ENCODE results near the gene ALG12. TPM values are rescaled to one million over a fixed set of nuclear protein-coding genes. Genes with fewer than 3 reads are reported as not detected.

ALG12 gene
- total and polyA plus RNA-seq, 5 donors from 2014 or later, result 12.6 to 18.1 (median 15.5) TPM

DNA sequence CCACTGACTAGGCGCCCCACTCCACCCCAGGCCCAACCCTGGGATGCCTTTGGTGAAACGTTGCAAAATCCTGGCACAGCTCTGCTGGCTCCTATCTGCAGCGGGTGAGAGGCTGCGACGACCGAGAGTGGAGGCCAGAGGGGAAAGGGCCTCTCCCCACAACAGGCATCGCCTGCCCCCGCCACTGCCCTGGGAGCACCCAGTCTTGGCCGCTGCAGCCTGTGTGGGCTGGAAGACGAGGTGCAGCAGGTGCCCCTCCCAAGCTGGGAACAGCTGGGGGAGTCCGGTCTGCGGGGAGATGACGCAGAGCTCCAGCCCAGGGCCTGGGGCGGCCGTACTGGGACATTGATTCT, 38.2 kb upstream of the ALG12 start:
- no peaks in the 10 kb centered on the region for H3K27me3 ChIP-seq (ENCODE audit: control insufficient read depth, insufficient read depth, low read length)
- H3K4me1 ChIP-seq (ENCODE audit: control insufficient read depth, insufficient read depth, low read length, poor library complexity, severe bottlenecking), result peaks cover 9% of the 10 kb centered on the region
- ATAC-seq (ENCODE audit: low read depth in 2 of 2), result no peak
- H3K27ac Mint-ChIP-seq, result no peak overlapping the region
- no peaks in the 10 kb centered on the region for H3K36me3 Mint-ChIP-seq
- no peaks in the 10 kb centered on the region for H3K9me3 ChIP-seq (ENCODE audit: control insufficient read depth in 2 of 2, low read length in 2 of 2)
- H3K4me3 Mint-ChIP-seq, result no peak overlapping the region
- no peak overlapping the region for H3K4me3 ChIP-seq (ENCODE audit: low read depth, low read length)
- H3K9me3 Mint-ChIP-seq, result no peaks in the 10 kb centered on the region
- H3K36me3 ChIP-seq (ENCODE audit: control insufficient read depth, insufficient read depth, low read length), result no peaks in the 10 kb centered on the region
- no peak overlapping the region for H3K27ac ChIP-seq (ENCODE audit: insufficient read depth, low read length, poor library complexity, severe bottlenecking)
- no peak for DNase-seq
- H3K4me1 Mint-ChIP-seq, result peaks cover 0 to 9% (median 0%) of the 10 kb centered on the region in 4 donors
- peaks cover 5% of the 10 kb centered on the region for H3K27me3 Mint-ChIP-seq

DNA sequence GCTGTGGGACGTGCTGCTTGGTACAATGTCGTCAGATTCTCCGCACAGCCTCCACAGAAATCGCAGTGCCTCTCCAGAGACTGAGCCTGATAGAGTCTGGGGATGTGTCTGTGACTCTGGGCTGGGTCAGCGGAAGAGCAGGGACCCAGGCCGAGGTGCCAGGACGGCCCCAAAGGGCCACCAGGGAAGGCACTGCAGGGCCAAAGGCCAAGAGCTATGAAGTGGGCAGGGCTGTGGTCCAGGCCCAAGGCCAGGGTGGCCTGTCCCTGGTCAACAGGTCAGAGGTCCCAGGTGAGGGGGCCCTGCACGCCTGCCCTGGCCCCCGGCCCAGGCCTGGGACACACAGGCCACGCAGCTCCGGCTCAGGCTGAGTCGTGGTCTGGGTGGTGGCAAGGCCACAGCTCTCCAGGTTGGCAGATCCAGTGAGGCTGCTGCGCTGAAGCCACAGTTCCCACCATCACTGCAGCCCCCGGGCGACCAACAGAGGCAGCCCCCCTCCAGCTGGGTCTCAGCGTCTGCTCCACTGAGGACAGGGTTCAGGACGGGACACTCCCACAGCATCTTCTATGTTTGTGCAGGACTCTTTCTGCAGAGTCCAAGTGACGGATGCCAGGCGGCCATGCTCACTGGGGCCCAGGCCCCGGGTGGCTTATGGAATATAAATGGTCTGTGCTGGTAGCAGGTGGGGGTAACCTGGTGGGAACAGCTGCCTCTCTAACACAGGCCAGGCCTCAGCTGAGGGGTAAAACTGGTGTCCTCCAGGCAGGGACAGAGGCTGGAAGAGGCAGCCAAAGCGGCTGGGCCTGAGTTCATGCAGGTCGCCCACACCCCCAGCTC, 37.6 kb upstream of the ALG12 start:
- no peak for DNase-seq
- H3K4me3 ChIP-seq (ENCODE audit: low read depth, low read length), result no peak overlapping the region
- Mint-ChIP-seq H3K9me3 (no peaks in the 10 kb centered on the region), H3K27me3 (peaks cover 5% of the 10 kb centered on the region), H3K4me1 (peaks cover 0 to 9% (median 0%) of the 10 kb centered on the region in 4 donors), H3K27ac (no peak overlapping the region), H3K36me3 (no peaks in the 10 kb centered on the region), H3K4me3 (no peak overlapping the region)
- H3K27ac ChIP-seq (ENCODE audit: insufficient read depth, low read length, poor library complexity, severe bottlenecking), result no peak overlapping the region
- ATAC-seq (ENCODE audit: low read depth in 2 of 2), result no peak
- H3K9me3 ChIP-seq (ENCODE audit: control insufficient read depth in 2 of 2, low read length in 2 of 2), result no peaks in the 10 kb centered on the region
- no peaks in the 10 kb centered on the region for H3K27me3 ChIP-seq (ENCODE audit: control insufficient read depth, insufficient read depth, low read length)
- H3K36me3 ChIP-seq (ENCODE audit: control insufficient read depth, insufficient read depth, low read length), result no peaks in the 10 kb centered on the region
- H3K4me1 ChIP-seq (ENCODE audit: control insufficient read depth, insufficient read depth, low read length, poor library complexity, severe bottlenecking), result peaks cover 9% of the 10 kb centered on the region

DNA sequence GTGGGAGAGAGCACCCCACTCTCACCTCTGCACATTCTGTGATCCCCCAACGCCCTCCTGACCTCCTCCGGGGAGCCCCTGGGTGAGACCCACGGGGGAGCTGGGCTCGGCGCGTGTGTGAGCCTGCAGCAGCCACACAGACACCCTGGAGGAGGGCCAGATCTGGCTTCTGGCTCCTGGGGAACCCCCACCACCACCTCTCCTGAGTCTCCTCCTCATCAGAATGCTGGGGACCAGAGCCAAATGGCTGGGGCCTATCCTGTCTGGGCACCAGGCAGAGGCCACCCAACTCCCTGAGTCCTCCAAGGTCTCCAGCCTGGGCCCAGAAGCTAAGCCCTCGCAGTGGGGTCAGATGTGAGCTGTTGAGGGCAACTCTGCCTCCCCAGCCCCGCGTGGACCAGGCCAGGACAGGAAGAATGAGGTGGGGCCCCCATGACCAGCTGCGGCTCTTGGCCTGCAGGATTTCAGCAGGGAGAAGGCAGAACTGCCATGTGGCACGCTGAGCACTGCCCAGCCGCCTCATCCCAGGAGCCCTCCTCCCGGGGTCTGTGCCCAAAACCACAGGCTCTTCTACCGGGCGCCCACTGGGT, 36.8 kb upstream of the ALG12 start:
- no peaks in the 10 kb centered on the region for H3K27me3 ChIP-seq (ENCODE audit: control insufficient read depth, insufficient read depth, low read length)
- no peak overlapping the region for H3K27ac Mint-ChIP-seq
- ATAC-seq (ENCODE audit: low read depth in 2 of 2), result no peak
- H3K9me3 ChIP-seq (ENCODE audit: control insufficient read depth in 2 of 2, low read length in 2 of 2), result no peaks in the 10 kb centered on the region
- DNase-seq, result no peak
- H3K27ac ChIP-seq (ENCODE audit: insufficient read depth, low read length, poor library complexity, severe bottlenecking), result no peak overlapping the region
- H3K9me3 Mint-ChIP-seq, result no peaks in the 10 kb centered on the region
- H3K4me3 ChIP-seq (ENCODE audit: low read depth, low read length), result no peak overlapping the region
- H3K36me3 Mint-ChIP-seq, result no peaks in the 10 kb centered on the region
- peaks cover 8% of the 10 kb centered on the region for H3K4me1 ChIP-seq (ENCODE audit: control insufficient read depth, insufficient read depth, low read length, poor library complexity, severe bottlenecking)
- no peaks in the 10 kb centered on the region for H3K36me3 ChIP-seq (ENCODE audit: control insufficient read depth, insufficient read depth, low read length)
- H3K27me3 Mint-ChIP-seq, result peaks cover 5% of the 10 kb centered on the region
- H3K4me3 Mint-ChIP-seq, result no peak overlapping the region
- peaks cover 0 to 9% (median 0%) of the 10 kb centered on the region in 4 donors for H3K4me1 Mint-ChIP-seq

DNA sequence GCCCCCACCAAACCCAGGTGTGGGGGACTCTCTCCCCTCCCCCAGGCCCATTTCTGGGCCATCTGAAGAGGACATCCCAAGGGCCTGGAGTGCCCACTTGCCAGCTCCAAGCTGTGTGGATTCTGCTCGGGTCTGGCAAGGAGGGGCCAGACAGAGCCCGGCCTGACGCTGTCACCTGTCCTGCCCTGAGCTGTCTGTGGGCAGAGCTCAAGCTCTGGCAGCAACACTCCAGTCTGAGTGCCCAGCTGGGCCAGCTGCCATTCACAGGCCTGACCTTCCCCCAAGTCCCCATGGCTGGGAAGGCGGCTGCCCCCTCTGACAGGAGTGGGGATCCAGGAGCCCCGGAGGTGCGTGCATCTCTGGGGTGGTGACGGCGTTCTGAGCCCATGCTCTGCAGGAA, 36.1 kb upstream of the ALG12 start:
- Histone ChIP-seq H3K27me3 (ENCODE audit: control insufficient read depth, insufficient read depth, low read length) (no peaks in the 10 kb centered on the region), H3K9me3 (ENCODE audit: control insufficient read depth in 2 of 2, low read length in 2 of 2) (no peaks in the 10 kb centered on the region), H3K27ac (ENCODE audit: insufficient read depth, low read length, poor library complexity, severe bottlenecking) (no peak overlapping the region), H3K4me1 (ENCODE audit: control insufficient read depth, insufficient read depth, low read length, poor library complexity, severe bottlenecking) (peaks cover 1% of the 10 kb centered on the region), H3K36me3 (ENCODE audit: control insufficient read depth, insufficient read depth, low read length) (no peaks in the 10 kb centered on the region), H3K4me3 (ENCODE audit: low read depth, low read length) (no peak overlapping the region)
- Mint-ChIP-seq H3K36me3 (no peaks in the 10 kb centered on the region), H3K4me1 (peaks cover 0 to 6% (median 0%) of the 10 kb centered on the region in 4 donors), H3K27ac (no peak overlapping the region), H3K4me3 (no peak overlapping the region), H3K9me3 (no peaks in the 10 kb centered on the region), H3K27me3 (peaks cover 5% of the 10 kb centered on the region)
- DNase-seq (no peak), ATAC-seq (ENCODE audit: low read depth in 2 of 2) (no peak)

DNA sequence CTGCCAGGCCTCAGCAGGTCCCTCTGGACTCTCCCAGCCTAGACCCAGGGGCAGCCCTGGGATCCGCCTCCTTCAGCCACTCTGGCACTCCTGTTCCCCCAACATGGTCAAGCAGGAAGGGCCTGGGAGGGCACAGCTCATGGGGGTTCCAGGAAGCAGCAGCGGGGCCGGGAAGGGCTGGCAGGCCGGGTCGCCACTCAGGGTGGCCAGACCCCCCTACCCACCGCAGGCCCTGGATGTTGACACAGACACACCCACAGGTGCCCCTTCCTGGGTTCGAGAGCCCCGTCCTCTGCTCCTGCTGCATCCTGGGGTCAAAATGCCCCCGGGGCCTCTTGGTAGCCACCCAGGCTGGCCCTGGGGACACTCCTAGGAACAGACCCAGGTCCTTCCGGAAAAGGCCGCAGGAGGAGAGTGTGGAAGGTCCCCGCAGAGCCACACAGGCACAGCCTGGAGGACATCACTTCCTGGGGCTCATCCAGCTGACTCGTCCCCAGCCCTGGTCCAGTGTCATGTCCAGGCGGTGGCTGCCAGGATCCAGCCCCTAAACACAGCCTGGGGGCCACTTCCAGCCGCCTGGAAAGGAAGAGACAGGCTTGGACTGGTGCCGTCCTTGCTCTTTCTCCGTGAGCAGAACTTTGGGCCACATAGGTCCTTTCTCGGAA, 35.6 kb upstream of the ALG12 start:
- no peak overlapping the region for H3K27ac Mint-ChIP-seq
- Histone ChIP-seq H3K9me3 (ENCODE audit: control insufficient read depth in 2 of 2, low read length in 2 of 2) (no peaks in the 10 kb centered on the region), H3K4me1 (ENCODE audit: control insufficient read depth, insufficient read depth, low read length, poor library complexity, severe bottlenecking) (no peaks in the 10 kb centered on the region), H3K27me3 (ENCODE audit: control insufficient read depth, insufficient read depth, low read length) (no peaks in the 10 kb centered on the region), H3K27ac (ENCODE audit: insufficient read depth, low read length, poor library complexity, severe bottlenecking) (no peak overlapping the region), H3K36me3 (ENCODE audit: control insufficient read depth, insufficient read depth, low read length) (no peaks in the 10 kb centered on the region), H3K4me3 (ENCODE audit: low read depth, low read length) (no peak overlapping the region)
- DNase-seq (no peak), ATAC-seq (ENCODE audit: low read depth in 2 of 2) (no peak)
- H3K4me1 Mint-ChIP-seq, result peaks cover 0 to 1% (median 0%) of the 10 kb centered on the region in 4 donors
- H3K4me3 Mint-ChIP-seq, result no peak overlapping the region
- H3K9me3 Mint-ChIP-seq, result no peaks in the 10 kb centered on the region
- H3K27me3 Mint-ChIP-seq, result peaks cover 2% of the 10 kb centered on the region
- no peaks in the 10 kb centered on the region for H3K36me3 Mint-ChIP-seq

DNA sequence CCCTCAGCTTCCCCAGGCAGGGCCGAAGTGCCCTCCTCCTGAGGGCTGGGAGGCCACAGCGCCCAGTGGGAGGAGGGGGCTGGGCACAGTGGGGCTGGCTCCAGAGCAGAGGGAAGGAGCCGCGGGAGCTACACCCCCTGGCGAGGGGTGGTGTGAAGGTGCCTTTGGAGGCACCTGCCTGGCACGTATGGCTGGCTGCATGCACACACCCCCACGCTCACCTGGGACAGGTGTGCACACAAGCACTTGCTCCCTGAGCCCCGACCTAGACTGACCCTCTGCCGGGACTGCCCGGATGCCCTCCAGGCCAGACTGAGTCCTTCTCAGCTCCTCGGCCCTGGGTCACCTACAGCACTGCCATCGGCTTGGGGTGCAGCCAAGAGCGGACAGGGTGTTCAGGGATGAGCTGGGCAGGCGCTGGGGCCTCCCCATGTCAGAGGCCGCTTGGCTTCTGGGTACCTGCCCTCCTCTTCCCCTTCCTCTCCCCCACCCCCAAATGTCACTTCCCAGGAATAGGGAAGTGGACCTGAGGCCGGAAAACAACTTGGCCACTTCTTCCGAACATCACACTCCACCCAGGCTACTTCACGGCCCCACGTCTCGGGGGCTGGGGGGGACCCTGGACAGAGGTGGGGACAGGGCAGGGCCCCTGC, 34.9 kb upstream of the ALG12 start:
- Histone ChIP-seq H3K36me3 (ENCODE audit: control insufficient read depth, insufficient read depth, low read length) (no peaks in the 10 kb centered on the region), H3K4me1 (ENCODE audit: control insufficient read depth, insufficient read depth, low read length, poor library complexity, severe bottlenecking) (no peaks in the 10 kb centered on the region), H3K4me3 (ENCODE audit: low read depth, low read length) (no peak overlapping the region), H3K27ac (ENCODE audit: insufficient read depth, low read length, poor library complexity, severe bottlenecking) (no peak overlapping the region), H3K9me3 (ENCODE audit: control insufficient read depth in 2 of 2, low read length in 2 of 2) (no peaks in the 10 kb centered on the region), H3K27me3 (ENCODE audit: control insufficient read depth, insufficient read depth, low read length) (no peaks in the 10 kb centered on the region)
- H3K4me3 Mint-ChIP-seq, result no peak overlapping the region
- no peak overlapping the region for H3K27ac Mint-ChIP-seq
- DNase-seq, result no peak
- ATAC-seq (ENCODE audit: low read depth in 2 of 2), result no peak
- no peaks in the 10 kb centered on the region for H3K36me3 Mint-ChIP-seq
- H3K9me3 Mint-ChIP-seq, result no peaks in the 10 kb centered on the region
- H3K27me3 Mint-ChIP-seq, result no peaks in the 10 kb centered on the region
- H3K4me1 Mint-ChIP-seq, result no peaks in the 10 kb centered on the region

DNA sequence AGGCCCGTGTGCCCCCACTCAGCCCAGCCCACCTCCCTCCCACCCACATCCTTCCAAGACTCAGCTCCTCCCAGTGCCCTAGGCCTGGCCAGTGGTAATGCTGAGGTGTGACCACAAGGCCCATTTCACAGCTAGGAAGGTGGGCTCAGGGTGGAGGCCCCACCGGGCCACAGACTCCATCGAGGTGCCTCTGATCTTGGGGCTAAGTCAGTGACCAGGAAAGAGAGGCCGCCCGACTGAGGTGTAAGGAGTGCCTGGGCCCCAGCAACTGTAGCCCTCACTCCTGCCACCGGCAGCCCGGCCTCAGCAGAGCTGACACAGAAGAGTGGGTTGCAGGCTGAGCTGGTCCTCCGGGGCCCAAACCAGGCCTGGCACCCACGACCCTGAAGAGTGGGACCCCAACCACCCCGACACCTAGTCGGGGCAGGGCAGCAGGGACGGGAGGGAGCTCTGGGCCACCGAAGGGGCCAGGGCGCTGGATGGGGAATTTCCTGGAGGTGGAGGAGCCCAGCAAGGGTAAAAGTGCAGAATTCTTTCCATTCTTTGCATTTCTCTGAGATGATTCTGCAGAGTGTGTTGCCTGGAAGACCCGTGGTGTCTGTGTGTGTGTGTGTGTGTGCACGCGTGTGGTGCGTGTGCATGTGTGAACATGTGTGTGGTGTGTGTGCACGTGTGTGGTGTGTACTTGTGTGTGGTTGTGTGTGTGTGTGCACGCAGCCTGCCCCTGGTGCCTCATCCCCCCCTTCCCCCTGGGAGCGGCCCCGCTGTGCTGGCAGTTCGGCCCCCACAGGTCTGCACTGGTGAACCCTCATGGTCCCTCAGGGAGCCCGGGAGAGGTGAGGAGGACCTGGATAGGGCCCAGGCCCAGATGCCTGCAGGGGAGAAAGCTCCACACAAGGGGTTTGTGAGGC, 34.0 kb upstream of the ALG12 start:
- no peaks in the 10 kb centered on the region for H3K27me3 Mint-ChIP-seq
- Histone ChIP-seq H3K4me1 (ENCODE audit: control insufficient read depth, insufficient read depth, low read length, poor library complexity, severe bottlenecking) (no peaks in the 10 kb centered on the region), H3K36me3 (ENCODE audit: control insufficient read depth, insufficient read depth, low read length) (no peaks in the 10 kb centered on the region), H3K27ac (ENCODE audit: insufficient read depth, low read length, poor library complexity, severe bottlenecking) (no peak overlapping the region), H3K27me3 (ENCODE audit: control insufficient read depth, insufficient read depth, low read length) (no peaks in the 10 kb centered on the region), H3K4me3 (ENCODE audit: low read depth, low read length) (no peak overlapping the region), H3K9me3 (ENCODE audit: control insufficient read depth in 2 of 2, low read length in 2 of 2) (no peaks in the 10 kb centered on the region)
- no peak for ATAC-seq (ENCODE audit: low read depth in 2 of 2)
- no peak overlapping the region for H3K27ac Mint-ChIP-seq
- H3K4me3 Mint-ChIP-seq, result no peak overlapping the region
- no peaks in the 10 kb centered on the region for H3K4me1 Mint-ChIP-seq
- no peaks in the 10 kb centered on the region for H3K9me3 Mint-ChIP-seq
- H3K36me3 Mint-ChIP-seq, result no peaks in the 10 kb centered on the region
- no peak for DNase-seq
